Measurements from ENCODE around the gene MSI2. TPM values are rescaled to one million over a fixed set of nuclear protein-coding genes. Genes with fewer than 3 reads are reported as not detected.
A peak's percentile ranks its signal among the peaks of the same experiment; 100 is the strongest.

The MSI2 gene
- total RNA-seq, 2 donors from 2014 or later = 30.1 to 41.1 TPM

DNA sequence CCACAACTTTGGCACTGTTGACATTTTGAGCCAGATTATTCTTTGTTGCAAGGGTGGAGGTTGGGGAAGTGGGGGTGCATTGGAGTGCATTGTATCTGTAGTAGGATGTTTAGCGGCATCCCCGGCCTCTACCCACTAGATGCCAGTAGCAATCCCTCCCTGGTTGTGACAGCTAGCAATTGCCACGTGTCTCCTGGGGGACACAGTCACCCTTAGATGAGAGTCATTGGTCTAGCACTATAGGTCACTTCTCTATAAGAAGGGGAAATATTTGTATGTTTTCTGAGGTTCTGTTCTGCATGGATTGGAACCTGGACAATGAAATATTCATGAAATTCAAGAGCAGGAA lies 32.4 kb downstream of the MSI2 start:
- no peaks in the 10 kb centered on the region for H3K36me3 ChIP-seq
- TF ChIP-seq, protein P1, sequence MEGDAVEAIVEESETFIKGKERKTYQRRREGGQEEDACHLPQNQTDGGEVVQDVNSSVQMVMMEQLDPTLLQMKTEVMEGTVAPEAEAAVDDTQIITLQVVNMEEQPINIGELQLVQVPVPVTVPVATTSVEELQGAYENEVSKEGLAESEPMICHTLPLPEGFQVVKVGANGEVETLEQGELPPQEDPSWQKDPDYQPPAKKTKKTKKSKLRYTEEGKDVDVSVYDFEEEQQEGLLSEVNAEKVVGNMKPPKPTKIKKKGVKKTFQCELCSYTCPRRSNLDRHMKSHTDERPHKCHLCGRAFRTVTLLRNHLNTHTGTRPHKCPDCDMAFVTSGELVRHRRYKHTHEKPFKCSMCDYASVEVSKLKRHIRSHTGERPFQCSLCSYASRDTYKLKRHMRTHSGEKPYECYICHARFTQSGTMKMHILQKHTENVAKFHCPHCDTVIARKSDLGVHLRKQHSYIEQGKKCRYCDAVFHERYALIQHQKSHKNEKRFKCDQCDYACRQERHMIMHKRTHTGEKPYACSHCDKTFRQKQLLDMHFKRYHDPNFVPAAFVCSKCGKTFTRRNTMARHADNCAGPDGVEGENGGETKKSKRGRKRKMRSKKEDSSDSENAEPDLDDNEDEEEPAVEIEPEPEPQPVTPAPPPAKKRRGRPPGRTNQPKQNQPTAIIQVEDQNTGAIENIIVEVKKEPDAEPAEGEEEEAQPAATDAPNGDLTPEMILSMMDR (IDR thresholded peaks at IDR 0.05) = peak in 1 of 2 donors; percentile 39
- DNase-seq (ENCODE audit: low spot score) = no peak
- peak overlapping the region; percentile 50 to 70 for H3K27ac ChIP-seq
- H3K9me3 ChIP-seq = no peaks in the 10 kb centered on the region
- no peak overlapping the region for H3K4me3 ChIP-seq
- no peaks in the 10 kb centered on the region for H3K27me3 ChIP-seq
- peaks cover 0 to 33% of the 10 kb centered on the region in 2 donors for H3K4me1 ChIP-seq

DNA sequence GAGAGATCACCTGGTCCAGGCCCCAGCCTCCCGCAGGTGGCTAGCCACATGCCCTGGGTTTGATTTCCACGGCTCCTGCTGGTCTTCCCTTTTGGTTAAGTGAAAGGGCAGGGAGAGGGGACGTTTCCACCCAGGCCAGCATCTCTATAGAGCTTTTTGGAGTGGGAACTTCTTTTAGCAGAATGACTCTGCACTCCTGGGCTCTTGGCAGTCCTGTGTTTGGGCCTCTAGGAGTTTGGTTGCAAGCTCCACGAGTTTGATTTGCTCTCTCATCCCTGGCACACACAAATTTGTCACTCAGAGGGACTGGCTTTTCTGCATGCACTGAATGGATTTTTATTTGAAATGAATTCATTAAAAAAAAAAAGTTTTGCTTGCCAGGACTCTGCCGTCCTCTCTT lies 32.8 kb downstream of the MSI2 start:
- H3K4me1 ChIP-seq = peaks cover 0 to 33% of the 10 kb centered on the region in 2 donors

DNA sequence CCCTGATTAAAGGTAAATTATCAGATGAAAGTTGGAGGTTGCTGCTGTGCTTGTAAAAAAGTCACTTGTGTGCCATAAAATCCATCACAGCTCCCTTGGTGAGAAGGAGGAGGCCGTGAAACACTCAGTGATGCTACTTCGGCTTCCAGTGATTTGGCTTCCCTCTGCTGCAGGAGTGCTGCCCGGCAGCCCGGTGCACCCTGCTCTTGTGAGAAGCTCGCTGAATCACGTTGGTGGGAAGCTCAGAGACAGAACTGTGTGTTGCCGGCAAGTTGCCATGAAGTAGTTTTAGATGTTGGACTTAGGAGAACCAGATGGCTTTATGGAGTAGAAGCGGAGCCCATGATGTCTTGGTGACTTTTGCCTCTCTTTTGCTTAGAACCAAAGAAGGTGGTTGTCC lies 33.3 kb downstream of the MSI2 start:
- peaks cover 0 to 34% of the 10 kb centered on the region in 2 donors for H3K4me1 ChIP-seq
- TF ChIP-seq, protein P1 (IDR thresholded peaks at IDR 0.05) = no peak
- H3K27ac ChIP-seq = peak overlapping the region; percentile 50 to 70
- DNase-seq (ENCODE audit: low spot score) = no peak
- no peak overlapping the region for H3K4me3 ChIP-seq
- H3K36me3 ChIP-seq = no peaks in the 10 kb centered on the region
- no peaks in the 10 kb centered on the region for H3K9me3 ChIP-seq
- no peaks in the 10 kb centered on the region for H3K27me3 ChIP-seq

More for the DNA sequence above, 32.8 kb downstream of the MSI2 start:
- no peaks in the 10 kb centered on the region for H3K27me3 ChIP-seq
- H3K9me3 ChIP-seq = no peaks in the 10 kb centered on the region
- no peak overlapping the region for H3K4me3 ChIP-seq
- H3K36me3 ChIP-seq = no peaks in the 10 kb centered on the region
- no peak for DNase-seq (ENCODE audit: low spot score)
- peak overlapping the region; percentile 50 to 70 for H3K27ac ChIP-seq
- TF ChIP-seq, protein P1 (IDR thresholded peaks at IDR 0.05) = no peak

DNA sequence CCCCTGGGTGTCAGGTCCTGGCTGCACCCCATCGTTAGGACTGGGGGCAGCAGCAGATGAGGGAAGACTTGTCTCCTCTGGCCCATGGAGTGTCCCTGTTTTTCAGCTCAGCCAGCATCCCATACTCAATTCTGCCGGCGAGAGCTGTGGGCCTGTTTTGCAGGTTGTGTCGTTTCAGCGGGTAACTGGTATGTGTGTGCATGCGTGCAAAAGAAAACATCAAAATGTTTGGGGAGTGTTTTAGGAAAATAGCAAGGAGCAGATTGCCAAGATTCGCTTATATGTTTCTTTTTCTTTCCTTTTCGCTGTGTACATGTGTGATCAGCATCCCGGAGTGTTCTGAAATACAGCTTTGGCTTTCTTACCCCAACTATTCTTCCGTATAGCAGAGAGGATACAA lies 34.7 kb downstream of the MSI2 start:
- Histone ChIP-seq H3K27ac (no peak overlapping the region), H3K9me3 (no peaks in the 10 kb centered on the region), H3K4me3 (no peak overlapping the region), H3K36me3 (no peaks in the 10 kb centered on the region), H3K4me1 (peaks cover 0 to 42% of the 10 kb centered on the region in 2 donors), H3K27me3 (no peaks in the 10 kb centered on the region)
- TF ChIP-seq, protein P1 (IDR thresholded peaks at IDR 0.05) = no peak
- no peak for DNase-seq (ENCODE audit: low spot score)

DNA sequence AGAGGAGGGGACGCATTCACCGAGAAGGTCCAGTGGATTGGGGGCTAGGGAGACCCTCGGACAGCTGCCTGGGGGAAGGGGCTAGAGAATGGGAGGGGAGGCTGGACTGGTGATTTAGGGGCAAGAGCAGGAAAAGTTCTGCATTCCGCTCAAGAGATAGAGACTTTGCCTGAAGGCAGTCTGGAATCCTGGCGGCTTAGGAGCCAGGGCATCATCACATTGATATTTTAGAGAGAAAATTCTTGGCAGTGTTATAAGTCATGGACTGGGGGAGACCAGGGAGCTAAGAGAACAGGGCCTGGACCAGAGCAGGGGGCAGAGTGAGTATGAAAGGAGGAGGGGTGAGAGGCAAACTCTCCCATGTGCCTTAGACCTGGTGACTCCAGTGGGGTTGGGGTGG lies 35.8 kb downstream of the MSI2 start:
- Histone ChIP-seq H3K9me3 (no peaks in the 10 kb centered on the region), H3K27me3 (no peaks in the 10 kb centered on the region), H3K4me3 (no peak overlapping the region), H3K36me3 (no peaks in the 10 kb centered on the region), H3K4me1 (peaks cover 0 to 42% of the 10 kb centered on the region in 2 donors), H3K27ac (no peak overlapping the region)
- TF ChIP-seq, protein P1 (IDR thresholded peaks at IDR 0.05) = no peak
- DNase-seq (ENCODE audit: low spot score) = no peak

DNA sequence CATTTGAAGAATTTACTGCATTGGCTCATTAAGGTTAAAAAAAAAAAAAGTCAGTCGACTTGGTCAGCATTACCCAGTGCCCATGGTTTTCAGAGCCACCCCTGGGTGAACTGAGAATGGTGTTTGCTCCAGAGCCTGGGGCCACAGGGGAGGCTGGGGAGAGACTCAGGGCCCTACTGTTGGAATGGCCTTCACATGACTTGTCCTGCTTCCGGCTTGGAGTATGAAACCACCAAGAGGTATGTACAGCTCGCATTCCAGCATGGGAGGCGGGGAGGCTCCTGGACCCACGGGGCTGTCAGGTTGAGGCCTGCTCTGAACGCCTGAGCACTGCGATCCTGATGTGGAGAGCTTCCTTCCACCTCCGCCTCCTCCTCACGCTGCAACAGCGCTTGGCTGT lies 36.8 kb downstream of the MSI2 start:
- H3K27ac ChIP-seq = no peak overlapping the region
- TF ChIP-seq, protein P1 (IDR thresholded peaks at IDR 0.05) = no peak

More for the DNA sequence above, 36.8 kb downstream of the MSI2 start:
- Histone ChIP-seq H3K27me3 (no peaks in the 10 kb centered on the region), H3K4me3 (no peak overlapping the region), H3K36me3 (no peaks in the 10 kb centered on the region), H3K9me3 (peaks cover 0 to under 1% of the 10 kb centered on the region in 2 donors), H3K4me1 (peaks cover 0 to 33% of the 10 kb centered on the region in 2 donors)
- DNase-seq (ENCODE audit: low spot score) = no peak

Data from right atrium auricular region (tissue), 2 donors.